ENCODE results near the gene PON1. TPM values are rescaled to one million over a fixed set of nuclear protein-coding genes. Genes with fewer than 3 reads are reported as not detected.

The PON1 gene
- total RNA-seq, 4 donors from 2014 or later = not detected

DNA sequence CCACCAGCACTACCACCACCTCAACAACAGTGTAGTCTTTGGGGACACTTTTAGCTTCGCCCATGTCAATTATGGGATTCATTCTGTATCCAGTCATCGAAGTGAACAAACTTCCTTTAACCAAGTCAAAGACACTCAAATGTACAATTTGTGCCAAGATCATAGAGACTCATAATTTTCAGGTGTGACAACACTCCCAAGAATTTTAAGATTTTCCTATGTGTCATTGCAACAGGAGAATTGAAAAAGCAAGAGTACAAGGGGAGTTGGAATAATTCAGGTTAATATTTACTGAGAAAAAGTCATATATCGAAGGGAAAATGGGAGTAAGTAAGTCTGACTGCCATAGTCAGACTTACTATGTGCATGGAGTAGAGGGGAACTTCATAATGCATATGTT lies 26.2 kb downstream of the PON1 start:
- no peaks in the 10 kb centered on the region for H3K9me3 ChIP-seq
- no peak for DNase-seq
- H3K36me3 ChIP-seq = no peaks in the 10 kb centered on the region
- no peaks in the 10 kb centered on the region for H3K4me1 ChIP-seq
- intact Hi-C loops (cut with DNase I) = no loop called here
- H3K27me3 ChIP-seq = no peaks in the 10 kb centered on the region
- H3K4me3 ChIP-seq (replicated peaks in 1 of 3) = no peak overlapping the region
- H3K27ac ChIP-seq = no peak overlapping the region
- TF ChIP-seq, protein P1, sequence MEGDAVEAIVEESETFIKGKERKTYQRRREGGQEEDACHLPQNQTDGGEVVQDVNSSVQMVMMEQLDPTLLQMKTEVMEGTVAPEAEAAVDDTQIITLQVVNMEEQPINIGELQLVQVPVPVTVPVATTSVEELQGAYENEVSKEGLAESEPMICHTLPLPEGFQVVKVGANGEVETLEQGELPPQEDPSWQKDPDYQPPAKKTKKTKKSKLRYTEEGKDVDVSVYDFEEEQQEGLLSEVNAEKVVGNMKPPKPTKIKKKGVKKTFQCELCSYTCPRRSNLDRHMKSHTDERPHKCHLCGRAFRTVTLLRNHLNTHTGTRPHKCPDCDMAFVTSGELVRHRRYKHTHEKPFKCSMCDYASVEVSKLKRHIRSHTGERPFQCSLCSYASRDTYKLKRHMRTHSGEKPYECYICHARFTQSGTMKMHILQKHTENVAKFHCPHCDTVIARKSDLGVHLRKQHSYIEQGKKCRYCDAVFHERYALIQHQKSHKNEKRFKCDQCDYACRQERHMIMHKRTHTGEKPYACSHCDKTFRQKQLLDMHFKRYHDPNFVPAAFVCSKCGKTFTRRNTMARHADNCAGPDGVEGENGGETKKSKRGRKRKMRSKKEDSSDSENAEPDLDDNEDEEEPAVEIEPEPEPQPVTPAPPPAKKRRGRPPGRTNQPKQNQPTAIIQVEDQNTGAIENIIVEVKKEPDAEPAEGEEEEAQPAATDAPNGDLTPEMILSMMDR (IDR thresholded peaks at IDR 0.05) = no peak
- no peak for TF ChIP-seq POLR2A (IDR thresholded peaks at IDR 0.05)
- WGBS, 2 donors = 95 to 96% methylated on average over 3 of the region's 3 CpGs

DNA sequence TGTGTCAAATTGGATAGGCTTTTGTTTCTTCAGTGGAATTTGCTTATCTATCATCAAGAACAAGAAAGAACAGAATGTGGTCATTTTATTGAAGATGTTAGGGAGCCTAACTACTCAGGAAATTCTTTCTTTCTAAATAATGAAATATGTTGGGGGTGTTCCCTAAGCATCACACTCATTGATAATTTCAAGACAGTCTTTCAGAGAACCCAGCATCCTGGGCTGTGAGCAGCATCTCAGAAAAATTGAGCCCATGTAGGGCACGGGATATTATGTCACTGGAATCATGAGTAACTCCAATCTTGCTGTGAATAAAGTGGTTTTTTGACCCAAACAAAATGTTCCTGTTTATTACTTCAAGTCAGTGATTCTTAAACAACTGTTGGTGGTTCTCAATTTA lies 27.3 kb downstream of the PON1 start:
- Histone ChIP-seq H3K4me1 (no peaks in the 10 kb centered on the region), H3K4me3 (replicated peaks in 1 of 3) (no peak overlapping the region), H3K36me3 (no peaks in the 10 kb centered on the region), H3K27ac (no peak overlapping the region), H3K9me3 (no peaks in the 10 kb centered on the region), H3K27me3 (no peaks in the 10 kb centered on the region)
- no peak for DNase-seq
- TF ChIP-seq, protein P1 (IDR thresholded peaks at IDR 0.05) = no peak
- no peak for TF ChIP-seq POLR2A (IDR thresholded peaks at IDR 0.05)
- intact Hi-C loops (cut with DNase I) = no loop called here
- WGBS, 2 donors = 86 to 100% methylated on average over 1 of the region's 1 CpG

DNA sequence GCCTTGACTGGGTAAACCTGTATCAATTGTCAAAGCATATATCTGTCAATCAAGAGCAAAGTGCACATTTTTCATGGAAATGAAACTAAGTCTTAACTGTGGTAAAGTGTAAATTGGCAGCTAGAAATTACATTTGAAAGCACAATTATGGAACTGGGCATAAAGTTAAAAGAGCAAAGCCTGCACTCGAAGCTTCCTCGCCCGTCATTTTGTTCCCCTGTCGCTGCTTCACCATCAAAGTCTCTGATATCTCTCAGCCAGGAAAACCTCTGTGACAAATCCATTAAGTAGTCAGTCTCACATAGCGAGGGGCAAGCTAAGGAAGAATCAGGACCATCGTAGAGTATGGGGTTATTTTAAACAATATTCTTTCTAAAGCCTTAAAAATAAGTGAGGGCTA lies 27.9 kb downstream of the PON1 start:
- TF ChIP-seq, protein P1 (IDR thresholded peaks at IDR 0.05) = no peak
- TF ChIP-seq POLR2A (IDR thresholded peaks at IDR 0.05) = no peak
- Histone ChIP-seq H3K4me1 (no peaks in the 10 kb centered on the region), H3K9me3 (no peaks in the 10 kb centered on the region), H3K36me3 (no peaks in the 10 kb centered on the region), H3K27me3 (no peaks in the 10 kb centered on the region), H3K27ac (no peak overlapping the region), H3K4me3 (replicated peaks in 1 of 3) (no peak overlapping the region)
- intact Hi-C loops (cut with DNase I) = no loop called here
- no peak for DNase-seq
- 82 to 95% methylated on average over 6 of the region's 6 CpGs for WGBS, 2 donors

DNA sequence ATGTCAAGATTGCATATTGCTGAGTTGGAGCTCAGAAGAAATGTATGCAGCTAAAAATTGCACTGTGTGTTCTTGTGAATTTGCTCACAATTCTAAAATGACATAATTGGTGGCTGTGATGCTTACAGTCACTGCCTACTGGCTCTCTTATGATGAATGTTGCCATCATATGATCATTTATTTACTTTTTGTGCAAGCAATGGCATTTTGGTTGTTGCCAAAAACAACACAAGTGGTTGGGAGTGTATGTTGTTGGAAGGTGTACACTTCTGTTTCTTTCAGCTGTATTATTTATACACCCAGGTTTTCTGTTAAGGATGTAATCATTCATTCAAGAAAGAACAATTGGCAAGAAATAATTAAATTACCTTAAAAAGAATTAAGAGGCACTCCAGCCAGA lies 28.9 kb downstream of the PON1 start:
- no peaks in the 10 kb centered on the region for H3K4me1 ChIP-seq

DNA sequence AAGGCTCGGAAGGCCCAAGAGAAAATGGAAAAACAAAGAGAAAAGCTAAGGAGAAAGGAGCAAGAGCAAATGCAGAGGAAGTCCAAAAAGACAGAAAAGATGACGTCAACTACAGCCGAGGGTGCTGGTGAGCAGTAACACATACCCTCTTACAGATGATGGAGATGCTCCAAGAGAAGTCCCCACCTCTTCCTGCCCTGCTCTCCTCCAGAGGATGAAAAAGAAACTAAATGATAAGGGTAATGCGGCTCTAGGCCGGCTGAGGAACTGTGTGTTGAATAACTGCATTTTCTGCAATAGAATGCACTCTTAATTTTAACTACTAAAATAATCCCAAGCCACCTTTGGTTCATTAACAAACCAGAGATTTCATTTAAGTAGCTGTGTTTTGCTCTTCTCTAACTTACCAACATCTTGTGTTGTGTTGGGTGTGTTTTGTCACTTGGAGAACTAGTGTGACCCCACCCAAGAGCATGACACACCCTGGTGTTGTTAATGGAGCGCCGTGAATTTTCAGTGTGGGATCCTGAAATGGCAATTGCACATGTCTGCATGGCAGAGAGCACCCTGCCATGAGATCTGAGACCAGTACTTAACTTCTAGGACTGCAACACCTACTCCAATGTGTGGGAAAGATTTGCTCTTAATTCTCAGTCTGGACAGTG lies 34.0 kb downstream of the PON1 start:
- intact Hi-C loops (cut with DNase I) = no loop called here
- DNase-seq = no peak
- no peaks in the 10 kb centered on the region for H3K9me3 ChIP-seq
- peaks cover 3 to 6% of the 10 kb centered on the region in 2 donors for H3K36me3 ChIP-seq
- no peak overlapping the region for H3K27ac ChIP-seq
- H3K27me3 ChIP-seq = no peaks in the 10 kb centered on the region
- no peak for TF ChIP-seq POLR2A (IDR thresholded peaks at IDR 0.05)
- TF ChIP-seq, protein P1 (IDR thresholded peaks at IDR 0.05) = no peak
- no peak overlapping the region for H3K4me3 ChIP-seq (replicated peaks in 1 of 3)
- H3K4me1 ChIP-seq = no peaks in the 10 kb centered on the region
- WGBS, 2 donors = 93% methylated on average over 7 of the region's 7 CpGs

More for the DNA sequence above, 28.9 kb downstream of the PON1 start:
- no peak for DNase-seq
- H3K27me3 ChIP-seq = no peaks in the 10 kb centered on the region
- H3K4me3 ChIP-seq (replicated peaks in 1 of 3) = no peak overlapping the region
- H3K27ac ChIP-seq = no peak overlapping the region
- no peaks in the 10 kb centered on the region for H3K9me3 ChIP-seq
- no peak for TF ChIP-seq POLR2A (IDR thresholded peaks at IDR 0.05)
- TF ChIP-seq, protein P1 (IDR thresholded peaks at IDR 0.05) = no peak
- intact Hi-C loops (cut with DNase I) = no loop called here
- peaks cover 0 to 1% of the 10 kb centered on the region in 2 donors for H3K36me3 ChIP-seq

All from thyroid gland (tissue), 4 donors.